ENCODE data around the gene C19orf12.

C19orf12 gene

DNA sequence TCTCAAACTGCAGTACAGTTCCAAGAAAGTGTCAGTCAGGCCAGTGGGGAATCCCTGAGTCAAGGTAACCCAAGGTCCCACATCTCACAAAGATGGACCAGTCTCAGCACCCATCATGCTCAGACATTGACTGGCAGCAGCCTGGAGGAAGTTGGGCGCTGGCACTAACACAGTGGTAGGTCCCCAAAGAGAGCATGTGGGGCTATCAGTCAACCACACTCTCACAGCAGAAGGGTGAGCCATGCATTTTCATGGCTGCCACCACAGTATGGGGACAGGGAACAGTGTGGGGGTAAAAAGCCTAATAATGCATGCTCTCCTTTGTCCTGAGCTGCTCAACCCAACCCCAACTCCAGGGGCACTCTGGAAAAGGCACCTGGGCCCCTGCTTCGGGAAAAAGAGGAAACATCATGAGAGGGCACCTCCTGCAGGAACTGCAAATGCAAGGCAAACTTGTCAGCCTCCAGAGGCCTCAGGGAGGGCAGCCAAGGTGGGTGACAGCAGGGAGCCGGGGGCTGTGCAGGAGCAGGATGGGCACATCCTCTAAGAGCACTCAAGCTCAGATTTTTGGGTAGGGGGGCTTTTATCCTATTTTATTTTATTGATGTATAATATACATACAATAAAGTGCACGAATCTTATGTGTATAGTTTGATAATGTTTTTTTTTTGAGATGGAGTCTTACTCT, 59.3 kb downstream of the C19orf12 start:
- Mint-ChIP-seq H3K9me3 (ENCODE audit: low read depth) (peaks cover 3% of the 10 kb centered on the region), H3K27ac (no peak overlapping the region), H3K4me3 (no peak overlapping the region), H3K36me3 (peaks cover 4% of the 10 kb centered on the region), H3K4me1 (ENCODE audit: low read depth) (peaks cover 13% of the 10 kb centered on the region), H3K27me3 (no peaks in the 10 kb centered on the region)

DNA sequence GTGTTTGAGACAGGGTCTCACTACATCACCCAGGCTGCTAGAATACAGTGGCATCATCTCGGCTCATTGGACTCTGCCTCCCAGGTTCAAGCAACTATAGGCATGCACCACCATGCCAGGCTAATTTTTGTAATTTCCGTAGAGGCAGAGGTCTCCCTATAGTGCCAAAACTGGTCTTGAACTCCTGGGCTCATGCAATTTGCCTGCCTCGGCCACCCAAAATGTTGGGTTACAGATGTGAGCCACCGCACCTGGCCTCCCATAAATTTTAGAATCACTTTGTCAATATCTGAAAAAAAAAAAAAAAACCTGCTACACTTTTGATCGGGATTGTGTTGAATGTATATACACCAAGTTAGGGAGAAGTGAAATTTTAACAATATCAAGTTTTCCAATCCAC, 61.7 kb downstream of the C19orf12 start:
- Mint-ChIP-seq H3K27ac (no peak overlapping the region), H3K4me3 (no peak overlapping the region)

DNA sequence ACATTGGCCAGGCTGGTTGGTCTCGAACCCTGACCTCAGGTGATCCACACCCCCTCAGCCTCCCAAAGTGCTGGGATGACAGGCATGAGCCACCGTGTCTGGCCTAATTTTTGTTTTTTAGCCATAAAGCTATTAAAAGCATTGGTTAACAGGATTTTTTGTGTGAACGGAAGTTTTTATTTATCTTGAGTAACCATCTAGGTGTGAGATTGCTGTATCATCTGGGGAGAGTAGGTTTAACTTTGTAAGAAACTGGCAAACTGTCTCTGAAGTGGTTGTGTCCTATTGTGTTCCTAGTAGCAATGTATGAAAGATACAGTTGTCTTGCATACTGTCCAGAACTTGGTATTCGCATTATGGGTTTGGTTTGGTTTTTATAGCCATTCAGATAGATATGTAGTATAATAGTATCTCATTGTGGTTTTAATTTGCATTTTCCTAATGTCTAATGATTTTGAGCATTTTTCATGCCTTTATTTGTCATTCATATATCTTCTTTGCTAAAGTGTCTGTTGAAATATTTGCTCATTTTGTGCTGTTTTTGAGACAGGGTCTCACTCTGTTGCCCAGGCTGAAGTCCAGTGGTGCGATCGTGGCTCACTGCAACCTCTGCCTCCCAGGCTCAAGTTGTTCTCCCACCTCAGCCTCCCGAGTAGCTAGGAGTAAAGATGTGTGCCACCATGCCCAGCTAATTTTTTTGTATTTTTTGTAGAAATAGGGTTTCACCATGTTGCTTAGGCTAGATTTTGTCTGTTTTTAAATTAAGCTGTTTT, 63.3 kb downstream of the C19orf12 start:
- Mint-ChIP-seq H3K9me3 (ENCODE audit: low read depth) (peaks cover 3% of the 10 kb centered on the region), H3K4me3 (no peak overlapping the region), H3K36me3 (peaks cover 4% of the 10 kb centered on the region), H3K27ac (no peak overlapping the region), H3K4me1 (ENCODE audit: low read depth) (peaks cover 5% of the 10 kb centered on the region), H3K27me3 (no peaks in the 10 kb centered on the region)

More for the DNA sequence above, 61.7 kb downstream of the C19orf12 start:
- H3K9me3 Mint-ChIP-seq (ENCODE audit: low read depth): peaks cover 3% of the 10 kb centered on the region
- H3K36me3 Mint-ChIP-seq: peaks cover 4% of the 10 kb centered on the region
- peaks cover 5% of the 10 kb centered on the region for H3K4me1 Mint-ChIP-seq (ENCODE audit: low read depth)
- H3K27me3 Mint-ChIP-seq: no peaks in the 10 kb centered on the region

DNA sequence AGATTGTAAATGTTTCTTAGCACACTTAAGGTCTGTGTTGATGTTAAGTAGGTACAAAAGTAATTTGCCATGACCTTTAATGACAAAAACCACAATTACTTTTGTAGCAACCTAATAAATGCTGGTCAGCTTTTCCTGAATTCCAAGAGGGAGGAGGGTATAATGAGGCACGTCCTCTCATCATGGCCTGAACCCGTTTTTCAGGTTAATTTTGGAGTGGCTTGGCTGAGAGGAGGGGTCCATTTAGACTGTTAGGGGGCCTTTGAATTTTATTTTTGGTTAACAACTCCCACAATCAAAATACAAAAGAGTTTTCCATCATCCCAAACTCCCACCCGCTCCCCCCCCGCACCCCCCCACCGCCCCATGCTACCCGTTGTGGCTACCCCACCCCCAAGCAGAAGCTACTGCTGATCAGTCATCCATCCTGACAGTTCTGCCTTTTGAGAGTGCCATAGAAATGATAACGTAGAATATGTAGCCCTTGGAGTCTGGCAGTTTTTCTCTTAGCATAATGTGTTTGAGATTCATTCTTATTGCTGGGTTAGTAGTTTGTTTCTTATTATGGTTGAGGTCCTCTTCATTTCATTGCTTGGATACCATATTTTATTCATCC, 64.2 kb downstream of the C19orf12 start:
- H3K27me3 Mint-ChIP-seq: no peaks in the 10 kb centered on the region
- peaks cover 3% of the 10 kb centered on the region for H3K9me3 Mint-ChIP-seq (ENCODE audit: low read depth)
- H3K4me1 Mint-ChIP-seq (ENCODE audit: low read depth): peaks cover 10% of the 10 kb centered on the region
- no peak overlapping the region for H3K4me3 Mint-ChIP-seq
- no peak overlapping the region for H3K27ac Mint-ChIP-seq
- H3K36me3 Mint-ChIP-seq: peaks cover 4% of the 10 kb centered on the region
